HEK293T (cell line): ENCODE measurements around the gene MIGA2.

Experiments
- BHLHE40 ChIP-seq: fragments of 450-650 bp; IDR thresholded peaks from 2 replicates; pipeline ENCODE4 v1.6.1; 2016; ENCODE audit warnings: mild to moderate bottlenecking, moderate library complexity, borderline replicate concordance
- SP1 ChIP-seq: fragments of 450-650 bp; IDR thresholded peaks from 2 replicates; pipeline ENCODE4 v1.6.1; 2017

DNA sequence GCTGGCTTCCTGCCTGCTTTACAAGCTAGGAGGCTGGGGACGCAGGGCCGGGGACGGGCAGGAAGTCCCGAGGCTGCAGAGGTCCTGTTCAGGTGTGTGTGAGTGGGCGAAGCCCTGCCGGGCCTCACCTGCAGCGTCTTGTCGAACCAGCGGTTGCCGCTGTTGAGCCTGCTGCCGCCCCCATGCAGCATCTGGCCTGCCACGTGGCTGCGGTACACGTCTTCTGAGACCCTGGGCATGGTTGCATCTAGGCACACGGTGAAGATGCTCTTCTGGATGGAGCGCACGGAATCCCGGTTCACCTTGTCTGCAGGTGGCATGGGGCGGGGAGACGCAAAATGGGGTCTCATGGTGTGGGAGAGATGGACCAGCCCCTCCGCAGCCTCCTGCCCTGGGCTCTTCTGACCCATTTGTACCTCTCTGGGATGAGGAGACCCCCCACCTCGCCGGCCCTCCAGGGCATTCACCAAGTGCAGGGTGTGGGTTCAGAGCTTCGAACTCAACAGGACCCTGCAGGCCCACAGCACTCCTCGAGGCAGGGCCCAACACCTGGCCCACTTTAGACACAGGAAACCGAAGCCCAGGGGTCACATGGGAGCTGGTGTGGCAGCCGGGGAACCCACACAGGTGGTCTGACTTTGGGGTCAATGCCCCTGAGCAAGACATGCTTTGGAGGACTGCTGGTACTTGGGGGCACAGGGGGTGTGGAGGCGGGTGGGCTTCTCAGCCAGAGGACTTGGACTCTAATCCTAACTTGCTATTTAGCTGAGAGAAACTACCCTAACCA, 64.2 kb downstream of the MIGA2 start:
- TF ChIP-seq SP1 (no peak), BHLHE40 (no peak)
